Measurements from ENCODE around the gene ZNF398.
A peak's percentile ranks its signal among the peaks of the same experiment; 100 is the strongest.

Gene ZNF398

GRCh38 chr7:149196151-149196704 lies 49.0 kb downstream of the ZNF398 start:
- no peak for DNase-seq

GRCh38 chr7:149196705-149197171 lies 49.5 kb downstream of the ZNF398 start:
- DNase-seq, result peak in 1 of 2 experiments; percentile 21

- DNase-seq, result no peak
These were observed 50.4 kb downstream of the ZNF398 start for GRCh38 chr7:149197675-149198074.

GRCh38 chr7:149198161-149198816 lies 51.0 kb downstream of the ZNF398 start:
- no peak for DNase-seq

GRCh38 chr7:149199234-149199995 lies 52.2 kb downstream of the ZNF398 start:
- no peak for DNase-seq

- no peak for DNase-seq
These were observed 55.6 kb downstream of the ZNF398 start for GRCh38 chr7:149202831-149203231.

- DNase-seq, result no peak
These were observed 58.6 kb downstream of the ZNF398 start for GRCh38 chr7:149205690-149206381.

- no peak for DNase-seq
These were observed 60.2 kb downstream of the ZNF398 start for GRCh38 chr7:149207324-149208035.

GRCh38 chr7:149209518-149210269 lies 62.4 kb downstream of the ZNF398 start:
- DNase-seq, result peak; percentile 15 to 39

- no peak for DNase-seq
These were observed 63.3 kb downstream of the ZNF398 start for GRCh38 chr7:149210551-149210950.

GRCh38 chr7:149214020-149214720 lies 66.9 kb downstream of the ZNF398 start:
- DNase-seq, result no peak

- DNase-seq, result no peak
These were observed 69.1 kb downstream of the ZNF398 start for GRCh38 chr7:149216402-149216801.

GRCh38 chr7:149217570-149217969 lies 70.3 kb downstream of the ZNF398 start:
- DNase-seq, result no peak

- no peak for DNase-seq
These were observed 71.5 kb downstream of the ZNF398 start for GRCh38 chr7:149218469-149219420.

- DNase-seq, result no peak
These were observed 73.3 kb downstream of the ZNF398 start for GRCh38 chr7:149220534-149220933.

- DNase-seq, result no peak
These were observed 75.9 kb downstream of the ZNF398 start for GRCh38 chr7:149223176-149223575.

- no peak for DNase-seq
These were observed 76.5 kb downstream of the ZNF398 start for GRCh38 chr7:149223761-149224160.

- no peak for DNase-seq
These were observed 77.1 kb downstream of the ZNF398 start for GRCh38 chr7:149224352-149224751.

- no peak for DNase-seq
These were observed 77.9 kb downstream of the ZNF398 start for GRCh38 chr7:149225106-149225505.

- no peak for DNase-seq
These were observed 78.4 kb downstream of the ZNF398 start for GRCh38 chr7:149225656-149226055.
